A549 (cell line): ENCODE measurements around the gene CHCHD2. TPM values are rescaled to one million over a fixed set of nuclear protein-coding genes. Genes with fewer than 3 reads are reported as not detected.

Experiments used
- ATAC-seq, 2 experiments: fragments of 200-7000 bp in 1 of 2; fragments of >200 bp in 1 of 2; cut with Nextera tagmentation in 1 of 2; cut with Tn5 transposase in 1 of 2; 3 replicates each; pipeline versions ENCODE4 v1.8.0 to v1.9.1; 2018 to 2020; ENCODE audit warnings: mild to moderate bottlenecking in 1 of 2, moderate library complexity in 1 of 2
- CTCF ChIA-PET: fragments of 300-600 bp; sonication (Branson Sonifier 250); formaldehyde crosslinking; extraction: SDS; loops from one replicate; lab custom pipeline; 2021; ENCODE audit warnings: antibody characterized with exemption, inconsistent platforms; lab: Yijun Ruan, JAX
- POLR2A ChIA-PET: fragments of 350-600 bp; formaldehyde crosslinking; extraction: SDS; loops from one replicate; lab custom pipeline; 2021; ENCODE audit warnings: antibody characterized with exemption, inconsistent platforms; lab: Yijun Ruan, JAX
- DNase-seq, 2 experiments: peaks; one replicate each; pipeline versions ENCODE4 v3.0.0 to v3.0.0-alpha.2; 2011 to 2016; ENCODE audit warnings: low read depth in 1 of 2, low spot score in 1 of 2
- FAIRE-seq: peaks from 2 replicates; lab custom pipeline; 2011; peaks lifted over from hg19 to GRCh38; lab: Jason Lieb, UNC
- H3K27ac ChIP-seq, 2 experiments: fragments of >200 bp; sonication (Bioruptor Twin); formaldehyde crosslinking; 3 replicates each; pipeline ENCODE4 v1.5.1; 2016 to 2017
- H3K4me1 ChIP-seq: fragments of >200 bp; sonication (Bioruptor Twin); formaldehyde crosslinking; 3 replicates; pipeline ENCODE4 v1.6.1; 2016
- H3K4me2 ChIP-seq: fragments of >200 bp; sonication (Bioruptor Twin); formaldehyde crosslinking; 3 replicates; pipeline ENCODE4 v1.6.1; 2016
- H3K4me3 ChIP-seq: fragments of >200 bp; sonication (Bioruptor Twin); formaldehyde crosslinking; 3 replicates; pipeline ENCODE4 v1.5.1; 2016
- H3K9me3 ChIP-seq: fragments of >200 bp; sonication (Bioruptor Twin); formaldehyde crosslinking; 3 replicates; pipeline ENCODE4 v1.6.1; 2016
- CBX2 ChIP-seq: fragments of 200-600 bp; sonication (generic); IDR thresholded peaks from 2 replicates; pipeline ENCODE4 v1.6.1; 2016; ENCODE audit warnings: low read depth, mild to moderate bottlenecking, borderline replicate concordance
- CHD2 ChIP-seq: fragments of 150-350 bp; IDR thresholded peaks from 2 replicates; pipeline ENCODE4 v1.6.1; 2014; ENCODE audit warnings: low read length; ENCODE audit not compliant: partially characterized antibody
- EP300 ChIP-seq, 2 experiments: fragments of >200 bp; sonication (Bioruptor Twin); formaldehyde crosslinking; IDR thresholded peaks; 2 replicates in 1 of 2; 3 replicates in 1 of 2; pipeline ENCODE4 v1.6.1; 2016 to 2017
- ESRRA ChIP-seq: fragments of 150-350 bp; IDR thresholded peaks from 2 replicates; pipeline ENCODE4 v1.6.1; 2014; ENCODE audit warnings: mild to moderate bottlenecking, low read length, borderline replicate concordance
- FOSB ChIP-seq: fragments of 250-450 bp; sonication (Bioruptor Pico); IDR thresholded peaks from 2 replicates; pipeline ENCODE4 v1.5.0; 2020; ENCODE audit warnings: mild to moderate bottlenecking, moderate library complexity
- FOSL2 ChIP-seq, 2 experiments: fragments of 450-650 bp in 1 of 2; fragments of >200 bp in 1 of 2; sonication (Bioruptor Twin) in 1 of 2; formaldehyde crosslinking; IDR thresholded peaks; 2 replicates each; pipeline versions ENCODE4 v1.5.0 to v1.6.1; 2016 to 2020; ENCODE audit warnings: mild to moderate bottlenecking in 1 of 2, moderate library complexity in 1 of 2
- HDAC2 ChIP-seq: fragments of 200-600 bp; sonication (generic); IDR thresholded peaks from 2 replicates; pipeline ENCODE4 v1.6.1; 2016
- HEYL ChIP-seq: fragments of 250-450 bp; sonication (Bioruptor Pico); IDR thresholded peaks from 2 replicates; pipeline ENCODE4 v1.8.0; 2021; ENCODE audit warnings: mild to moderate bottlenecking, moderate library complexity
- HOXA7 ChIP-seq: fragments of 250-450 bp; sonication (Bioruptor Pico); IDR thresholded peaks from 2 replicates; pipeline ENCODE4 v1.5.0; 2020; ENCODE audit warnings: mild to moderate bottlenecking, moderate library complexity
- HOXB5 ChIP-seq: fragments of 250-450 bp; sonication (Bioruptor Pico); IDR thresholded peaks from 2 replicates; pipeline ENCODE4 v1.5.0; 2020; ENCODE audit warnings: mild to moderate bottlenecking, moderate library complexity
- KDM5A ChIP-seq: fragments of 200-600 bp; sonication (generic); IDR thresholded peaks from 2 replicates; pipeline ENCODE4 v1.6.1; 2016; ENCODE audit warnings: antibody characterized with exemption, mild to moderate bottlenecking
- POLR2A ChIP-seq: IDR thresholded peaks from 2 replicates; pipeline ENCODE4 v1.6.1; 2012; ENCODE audit warnings: mild to moderate bottlenecking, low read length
- RCOR1 ChIP-seq: fragments of 150-350 bp; IDR thresholded peaks from 2 replicates; pipeline ENCODE4 v1.6.1; 2014; ENCODE audit warnings: antibody characterized with exemption, low read length, low read depth
- ZFP36 ChIP-seq: fragments of 450-650 bp; IDR thresholded peaks from 2 replicates; pipeline ENCODE4 v1.6.1; 2014; ENCODE audit warnings: borderline replicate concordance; ENCODE audit not compliant: partially characterized antibody
- ZNF302 ChIP-seq: fragments of 250-450 bp; sonication (Bioruptor Pico); IDR thresholded peaks from 2 replicates; pipeline ENCODE4 v1.9.0; 2021; ENCODE audit warnings: inconsistent platforms, mild to moderate bottlenecking, moderate library complexity
- ZSCAN20 ChIP-seq: fragments of 250-450 bp; sonication (Bioruptor Pico); IDR thresholded peaks from 2 replicates; pipeline ENCODE4 v1.8.0; 2022; ENCODE audit warnings: mild to moderate bottlenecking, moderate library complexity
- WGBS: methylation state at CpG from one replicate; pipeline ENCODE4 v1.1.6; 2017; ENCODE audit errors: missing lambda C conversion rate; 5-methylcytosine and 5-hydroxymethylcytosine counted together
- polyA plus RNA-seq, 4 experiments: library from polyadenylated mRNA; depleted of rRNA in 3 of 4; stranded (reverse); fragments of >200 nt; fragmentation: RNase III in 1 of 4; extraction: RNeasy Plus Mini Kit Qiagen cat#74134 plus additional on column Dnase treatment in 1 of 4; gene quantifications; 2 replicates in 3 of 4; 3 replicates in 1 of 4; pipeline ENCODE4 v1.2.3, GENCODE V29; 2011 to 2017
- TF ChIP-seq, protein P1 (sequence below): fragments of >200 bp; sonication (Bioruptor Twin); formaldehyde crosslinking; IDR thresholded peaks from 2 replicates; pipeline ENCODE4 v1.6.1; 2016
- TF ChIP-seq, protein P2 (sequence below): fragments of >200 bp; sonication (Bioruptor Twin); formaldehyde crosslinking; IDR thresholded peaks from 3 replicates; pipeline ENCODE4 v1.5.1; 2016
- TF ChIP-seq, protein P3 (sequence below): fragments of 150-350 bp; IDR thresholded peaks from 2 replicates; pipeline ENCODE4 v1.6.1; 2014; ENCODE audit warnings: low read depth, mild to moderate bottlenecking, low read length
- TF ChIP-seq, protein P4 (sequence below): fragments of >200 bp; sonication (Bioruptor Twin); formaldehyde crosslinking; IDR thresholded peaks from 3 replicates; pipeline ENCODE4 v1.6.1; 2016
- TF ChIP-seq, protein P5 (sequence below): IDR thresholded peaks from 2 replicates; pipeline ENCODE4 v1.6.1; 2012
- TF ChIP-seq, protein P6 (sequence below): fragments of 450-650 bp; IDR thresholded peaks from 2 replicates; pipeline ENCODE4 v1.6.1; 2014; ENCODE audit warnings: antibody characterized with exemption

Gene CHCHD2
- polyA plus RNA-seq, 2 of the 4 experiments (the other 2 are of a cell fraction) = 495 to 615 TPM

DNA sequence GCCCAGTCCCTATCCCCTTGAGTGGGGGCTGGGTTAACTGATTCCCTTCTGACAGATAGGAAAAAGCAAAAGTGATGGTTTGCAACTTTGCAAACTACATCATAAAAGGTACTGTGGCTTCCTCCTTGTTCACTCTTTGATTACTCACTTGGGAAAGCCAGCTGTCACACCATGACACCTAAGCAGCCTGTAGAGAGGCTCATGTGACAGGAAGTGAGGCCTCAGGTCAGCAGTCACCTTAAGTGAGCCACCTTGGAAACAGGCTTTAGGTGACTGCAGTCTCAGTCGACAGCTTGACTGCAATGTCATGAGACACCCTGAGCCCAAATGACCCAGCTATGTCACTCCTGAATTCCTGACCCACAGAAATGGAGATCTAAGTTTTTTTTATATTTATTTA, 4.3 kb upstream of the CHCHD2 start:
- CTCF ChIA-PET = no interaction called here
- Histone ChIP-seq H3K4me2 (no peak overlapping the region), H3K4me1 (no peaks in the 10 kb centered on the region), H3K27ac (no peak overlapping the region), H3K9me3 (peaks cover 8% of the 10 kb centered on the region; the same call in 2 of the 3 replicates), H3K4me3 (no peak overlapping the region)
- 25% methylated on average over 1 of the region's 1 CpG for WGBS
- TF ChIP-seq CHD2 (no peak), EP300 (IDR thresholded peaks at IDR 0.05) (no peak), ZSCAN20 (CRISPR knock-in tag) (no peak), CBX2 (no peak), HDAC2 (no peak), HEYL (CRISPR knock-in tag) (no peak), ZFP36 (no peak), HOXB5 (CRISPR knock-in tag) (no peak), POLR2A (no peak), RCOR1 (no peak), FOSL2 (IDR thresholded peaks at IDR 0.05) (no peak), FOSL2 (CRISPR knock-in tag; IDR thresholded peaks at IDR 0.05) (no peak)
- TF ChIP-seq, protein P1, sequence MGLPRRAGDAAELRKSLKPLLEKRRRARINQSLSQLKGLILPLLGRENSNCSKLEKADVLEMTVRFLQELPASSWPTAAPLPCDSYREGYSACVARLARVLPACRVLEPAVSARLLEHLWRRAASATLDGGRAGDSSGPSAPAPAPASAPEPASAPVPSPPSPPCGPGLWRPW = no peak
- FAIRE-seq (no peak), ATAC-seq (no peak), DNase-seq (no peak)
- POLR2A ChIA-PET = no interaction called here

DNA sequence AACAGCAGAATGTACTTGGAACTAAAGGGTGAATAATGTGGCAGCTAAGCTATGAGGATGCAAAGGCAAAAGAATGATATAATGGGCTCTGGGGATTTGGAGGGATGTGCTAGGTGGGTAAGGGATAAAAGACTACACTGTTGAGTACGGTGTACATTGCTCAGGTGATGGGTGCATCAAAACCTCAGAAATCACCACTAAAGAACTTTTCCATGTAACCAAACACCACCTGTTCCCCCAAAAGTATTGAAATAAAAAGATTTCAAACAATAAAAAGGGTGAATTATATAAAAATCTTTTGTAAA, 1.6 kb upstream of the CHCHD2 start:
- CTCF ChIA-PET = no interaction called here
- 90% methylated on average over 1 of the region's 1 CpG for WGBS
- H3K4me1 ChIP-seq = peaks cover 5% of the 10 kb centered on the region; the same call in 2 of the 3 replicates
- H3K27ac ChIP-seq = no peak overlapping the region
- no peak for DNase-seq
- H3K4me3 ChIP-seq = no peak overlapping the region
- POLR2A ChIA-PET = no interaction called here
- no peak for TF ChIP-seq ESRRA
- TF ChIP-seq, protein P2, sequence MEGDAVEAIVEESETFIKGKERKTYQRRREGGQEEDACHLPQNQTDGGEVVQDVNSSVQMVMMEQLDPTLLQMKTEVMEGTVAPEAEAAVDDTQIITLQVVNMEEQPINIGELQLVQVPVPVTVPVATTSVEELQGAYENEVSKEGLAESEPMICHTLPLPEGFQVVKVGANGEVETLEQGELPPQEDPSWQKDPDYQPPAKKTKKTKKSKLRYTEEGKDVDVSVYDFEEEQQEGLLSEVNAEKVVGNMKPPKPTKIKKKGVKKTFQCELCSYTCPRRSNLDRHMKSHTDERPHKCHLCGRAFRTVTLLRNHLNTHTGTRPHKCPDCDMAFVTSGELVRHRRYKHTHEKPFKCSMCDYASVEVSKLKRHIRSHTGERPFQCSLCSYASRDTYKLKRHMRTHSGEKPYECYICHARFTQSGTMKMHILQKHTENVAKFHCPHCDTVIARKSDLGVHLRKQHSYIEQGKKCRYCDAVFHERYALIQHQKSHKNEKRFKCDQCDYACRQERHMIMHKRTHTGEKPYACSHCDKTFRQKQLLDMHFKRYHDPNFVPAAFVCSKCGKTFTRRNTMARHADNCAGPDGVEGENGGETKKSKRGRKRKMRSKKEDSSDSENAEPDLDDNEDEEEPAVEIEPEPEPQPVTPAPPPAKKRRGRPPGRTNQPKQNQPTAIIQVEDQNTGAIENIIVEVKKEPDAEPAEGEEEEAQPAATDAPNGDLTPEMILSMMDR = no peak
- no peak for TF ChIP-seq HOXA7 (CRISPR knock-in tag)
- TF ChIP-seq FOSB (CRISPR knock-in tag) = no peak
- no peak for TF ChIP-seq HDAC2
- no peak for TF ChIP-seq ZNF302 (CRISPR knock-in tag)
- TF ChIP-seq, protein P3, sequence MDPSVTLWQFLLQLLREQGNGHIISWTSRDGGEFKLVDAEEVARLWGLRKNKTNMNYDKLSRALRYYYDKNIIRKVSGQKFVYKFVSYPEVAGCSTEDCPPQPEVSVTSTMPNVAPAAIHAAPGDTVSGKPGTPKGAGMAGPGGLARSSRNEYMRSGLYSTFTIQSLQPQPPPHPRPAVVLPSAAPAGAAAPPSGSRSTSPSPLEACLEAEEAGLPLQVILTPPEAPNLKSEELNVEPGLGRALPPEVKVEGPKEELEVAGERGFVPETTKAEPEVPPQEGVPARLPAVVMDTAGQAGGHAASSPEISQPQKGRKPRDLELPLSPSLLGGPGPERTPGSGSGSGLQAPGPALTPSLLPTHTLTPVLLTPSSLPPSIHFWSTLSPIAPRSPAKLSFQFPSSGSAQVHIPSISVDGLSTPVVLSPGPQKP = no peak
- TF ChIP-seq EP300 (IDR thresholded peaks at IDR 0.05) = no peak
- TF ChIP-seq ZSCAN20 (CRISPR knock-in tag) = no peak
- TF ChIP-seq, protein P4, sequence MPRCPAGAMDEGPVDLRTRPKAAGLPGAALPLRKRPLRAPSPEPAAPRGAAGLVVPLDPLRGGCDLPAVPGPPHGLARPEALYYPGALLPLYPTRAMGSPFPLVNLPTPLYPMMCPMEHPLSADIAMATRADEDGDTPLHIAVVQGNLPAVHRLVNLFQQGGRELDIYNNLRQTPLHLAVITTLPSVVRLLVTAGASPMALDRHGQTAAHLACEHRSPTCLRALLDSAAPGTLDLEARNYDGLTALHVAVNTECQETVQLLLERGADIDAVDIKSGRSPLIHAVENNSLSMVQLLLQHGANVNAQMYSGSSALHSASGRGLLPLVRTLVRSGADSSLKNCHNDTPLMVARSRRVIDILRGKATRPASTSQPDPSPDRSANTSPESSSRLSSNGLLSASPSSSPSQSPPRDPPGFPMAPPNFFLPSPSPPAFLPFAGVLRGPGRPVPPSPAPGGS = no peak
- no peak for TF ChIP-seq CBX2
- no peak for TF ChIP-seq FOSL2 (IDR thresholded peaks at IDR 0.05)
- TF ChIP-seq FOSL2 (CRISPR knock-in tag; IDR thresholded peaks at IDR 0.05) = no peak
- TF ChIP-seq, protein P5, sequence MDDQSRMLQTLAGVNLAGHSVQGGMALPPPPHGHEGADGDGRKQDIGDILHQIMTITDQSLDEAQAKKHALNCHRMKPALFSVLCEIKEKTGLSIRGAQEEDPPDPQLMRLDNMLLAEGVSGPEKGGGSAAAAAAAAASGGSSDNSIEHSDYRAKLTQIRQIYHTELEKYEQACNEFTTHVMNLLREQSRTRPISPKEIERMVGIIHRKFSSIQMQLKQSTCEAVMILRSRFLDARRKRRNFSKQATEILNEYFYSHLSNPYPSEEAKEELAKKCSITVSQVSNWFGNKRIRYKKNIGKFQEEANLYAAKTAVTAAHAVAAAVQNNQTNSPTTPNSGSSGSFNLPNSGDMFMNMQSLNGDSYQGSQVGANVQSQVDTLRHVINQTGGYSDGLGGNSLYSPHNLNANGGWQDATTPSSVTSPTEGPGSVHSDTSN = no peak
- no peak for TF ChIP-seq KDM5A
- TF ChIP-seq, protein P6, sequence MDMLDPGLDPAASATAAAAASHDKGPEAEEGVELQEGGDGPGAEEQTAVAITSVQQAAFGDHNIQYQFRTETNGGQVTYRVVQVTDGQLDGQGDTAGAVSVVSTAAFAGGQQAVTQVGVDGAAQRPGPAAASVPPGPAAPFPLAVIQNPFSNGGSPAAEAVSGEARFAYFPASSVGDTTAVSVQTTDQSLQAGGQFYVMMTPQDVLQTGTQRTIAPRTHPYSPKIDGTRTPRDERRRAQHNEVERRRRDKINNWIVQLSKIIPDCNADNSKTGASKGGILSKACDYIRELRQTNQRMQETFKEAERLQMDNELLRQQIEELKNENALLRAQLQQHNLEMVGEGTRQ = no peak
- no peak for TF ChIP-seq CHD2
- no peak for TF ChIP-seq RCOR1
- TF ChIP-seq, all 56 proteins: peak for 0
- Histone ChIP-seq H3K9me3 (peaks cover 8% of the 10 kb centered on the region; the same call in 2 of the 3 replicates), H3K4me2 (no peak overlapping the region)
- ATAC-seq = no peak
- FAIRE-seq = no peak
